H1 (cell line): Measurements from ENCODE around the gene AKAP4. TPM values are rescaled to one million over a fixed set of nuclear protein-coding genes. Genes with fewer than 3 reads are reported as not detected.

Source experiments
- CTCF ChIA-PET: fragments of 300-600 bp; sonication (Branson Sonifier 250); formaldehyde crosslinking; loops from one replicate; lab custom pipeline; 2021; ENCODE audit not compliant: partially characterized antibody; lab: Charles Lee
- POLR2A ChIA-PET: fragments of 300-600 bp; sonication (Branson Sonifier 250); formaldehyde crosslinking; loops from one replicate; lab custom pipeline; 2021; ENCODE audit warnings: inconsistent platforms; ENCODE audit not compliant: partially characterized antibody; lab: Charles Lee
- DNase-seq, 2 experiments: peaks; one replicate each; pipeline versions ENCODE4 v3.0.0 to v3.0.0-alpha.2; 2010 to 2022; ENCODE audit warnings: low spot score in 2 of 2, low read depth in 1 of 2, mixed read lengths in 1 of 2
- FAIRE-seq: peaks from 2 replicates; lab custom pipeline; 2011; peaks lifted over from hg19 to GRCh38; lab: Jason Lieb, UNC
- H2AFZ ChIP-seq: 2 replicates; pipeline ENCODE4 v1.8.1; 2012; ENCODE audit warnings: low read length, inconsistent platforms
- H2AK5ac ChIP-seq: 2 replicates; pipeline ENCODE4 v1.6.1; 2013; ENCODE audit warnings: low read depth, low read length
- H2BK120ac ChIP-seq: replicated peaks from 2 replicates; pipeline ENCODE3; 2013; ENCODE audit warnings: low read depth, low read length, inconsistent platforms
- H2BK12ac ChIP-seq: 2 replicates; pipeline ENCODE4 v1.6.1; 2013; ENCODE audit warnings: low read depth, low read length
- H2BK15ac ChIP-seq: 2 replicates; pipeline ENCODE4 v1.6.1; 2013; ENCODE audit warnings: low read length
- H2BK20ac ChIP-seq: 2 replicates; pipeline ENCODE4 v1.6.1; 2013; ENCODE audit warnings: low read length
- H2BK5ac ChIP-seq: 2 replicates; pipeline ENCODE4 v1.6.1; 2013; ENCODE audit warnings: low read depth, low read length
- H3K14ac ChIP-seq: 2 replicates; pipeline ENCODE4 v1.6.1; 2013; ENCODE audit warnings: inconsistent platforms; ENCODE audit not compliant: insufficient read length
- H3K18ac ChIP-seq: 2 replicates; pipeline ENCODE4 v1.6.1; 2013; ENCODE audit warnings: low read length; ENCODE audit errors: extremely low read depth
- H3K23ac ChIP-seq: 2 replicates; pipeline ENCODE4 v1.6.1; 2013; ENCODE audit warnings: inconsistent platforms; ENCODE audit not compliant: insufficient read length
- H3K23me2 ChIP-seq: 2 replicates; pipeline ENCODE4 v1.6.1; 2013; ENCODE audit warnings: low read depth, low read length
- H3K27ac ChIP-seq: 2 replicates; pipeline ENCODE4 v1.6.1; 2011; ENCODE audit warnings: low read depth, low read length, inconsistent platforms
- H3K27me3 ChIP-seq, 4 experiments: replicated peaks in 1 of 4; 1 replicate in 1 of 4; 2 replicates in 3 of 4; pipeline versions ENCODE4 v1.6.1 to v1.8.1; 2011 to 2013; ENCODE audit warnings: low read length in 3 of 4, mild to moderate bottlenecking in 3 of 4, inconsistent platforms in 2 of 4, mixed read lengths in 2 of 4, moderate library complexity in 1 of 4; ENCODE audit not compliant: control insufficient read depth in 3 of 4, insufficient read depth in 3 of 4; ENCODE audit errors: extremely low read depth in 1 of 4
- H3K36me3 ChIP-seq, 4 experiments: 2 replicates each; pipeline versions ENCODE4 v1.6.1 to v1.8.1; 2011 to 2013; ENCODE audit warnings: mild to moderate bottlenecking in 4 of 4, low read length in 3 of 4, moderate library complexity in 2 of 4, control low read depth in 1 of 4, inconsistent platforms in 1 of 4; ENCODE audit not compliant: insufficient read depth in 4 of 4, control insufficient read depth in 2 of 4
- H3K4ac ChIP-seq: replicated peaks from 2 replicates; pipeline ENCODE3; 2013; ENCODE audit warnings: low read length, low read depth, mixed read lengths, inconsistent platforms; ENCODE audit not compliant: insufficient read length
- H3K4me1 ChIP-seq, 4 experiments: replicated peaks in 1 of 4; 1 replicate in 1 of 4; 2 replicates in 3 of 4; pipeline versions ENCODE4 v1.6.1 to v1.8.1; 2011 to 2013; ENCODE audit warnings: low read length in 3 of 4, inconsistent platforms in 2 of 4, mixed read lengths in 1 of 4; ENCODE audit not compliant: insufficient read depth in 4 of 4, control insufficient read depth in 3 of 4
- H3K4me2 ChIP-seq, 2 experiments: 2 replicates each; pipeline versions ENCODE4 v1.6.1 to v1.8.1; 2011 to 2013; ENCODE audit warnings: low read depth in 2 of 2, low read length in 2 of 2, control low read depth in 1 of 2, inconsistent platforms in 1 of 2, mild to moderate bottlenecking in 1 of 2; ENCODE audit not compliant: insufficient read depth in 1 of 2
- H3K4me3 ChIP-seq, 4 experiments: fragments of 200-600, 300-600 bp in 1 of 4; sonication (generic), shearing (Covaris generic), sonication (Bioruptor Twin) in 1 of 4; 2 replicates each; pipeline versions ENCODE4 v1.5.1 to v1.8.1; 2011 to 2016; ENCODE audit warnings: low read length in 4 of 4, low read depth in 3 of 4, control low read depth in 2 of 4, inconsistent platforms in 2 of 4, mild to moderate bottlenecking in 2 of 4, mixed read lengths in 1 of 4, moderate library complexity in 1 of 4; ENCODE audit not compliant: insufficient read depth in 2 of 4; ENCODE audit errors: extremely low read depth in 1 of 4
- H3K56ac ChIP-seq: replicated peaks from 2 replicates; pipeline ENCODE3; 2013; ENCODE audit warnings: low read depth, mild to moderate bottlenecking, mixed read lengths, low read length, inconsistent platforms; ENCODE audit not compliant: insufficient read length
- H3K79me1 ChIP-seq: 2 replicates; pipeline ENCODE4 v1.6.1; 2013; ENCODE audit warnings: low read depth, low read length, control low read depth
- H3K79me2 ChIP-seq, 2 experiments: 2 replicates each; pipeline versions ENCODE4 v1.6.1 to v1.8.1; 2012 to 2013; ENCODE audit warnings: low read length in 2 of 2, mild to moderate bottlenecking in 2 of 2, inconsistent platforms in 1 of 2; ENCODE audit not compliant: insufficient read depth in 2 of 2, control insufficient read depth in 1 of 2
- H3K9ac ChIP-seq, 4 experiments: replicated peaks in 1 of 4; 1 replicate in 1 of 4; 2 replicates in 3 of 4; pipeline versions ENCODE4 v1.6.1 to v1.8.1; 2011 to 2013; ENCODE audit warnings: low read depth in 3 of 4, low read length in 3 of 4, control low read depth in 2 of 4, mild to moderate bottlenecking in 2 of 4, moderate library complexity in 2 of 4, inconsistent platforms in 1 of 4; ENCODE audit errors: extremely low read depth in 1 of 4
- H3K9me3 ChIP-seq, 2 experiments: 2 replicates each; pipeline versions ENCODE4 v1.6.1 to v1.8.1; 2012 to 2013; ENCODE audit warnings: mild to moderate bottlenecking in 2 of 2, moderate library complexity in 2 of 2, control low read depth in 1 of 2, inconsistent platforms in 1 of 2, low read depth in 1 of 2, low read length in 1 of 2, mixed read lengths in 1 of 2; ENCODE audit not compliant: insufficient read depth in 2 of 2
- H4K20me1 ChIP-seq, 2 experiments: replicated peaks in 1 of 2; 2 replicates each; pipeline versions ENCODE3 to v1.8.1; 2011 to 2013; ENCODE audit warnings: inconsistent platforms in 2 of 2, low read length in 2 of 2, mild to moderate bottlenecking in 1 of 2; ENCODE audit not compliant: insufficient read depth in 2 of 2, control insufficient read depth in 1 of 2
- H4K5ac ChIP-seq: 2 replicates; pipeline ENCODE4 v1.6.1; 2013; ENCODE audit warnings: low read length, low read depth, mixed read lengths, inconsistent platforms; ENCODE audit not compliant: insufficient read length
- H4K8ac ChIP-seq: 2 replicates; pipeline ENCODE4 v1.8.0; 2013; ENCODE audit warnings: mild to moderate bottlenecking, moderate library complexity, low read length, inconsistent platforms; ENCODE audit not compliant: insufficient read depth; ENCODE audit errors: extremely low read depth
- H4K91ac ChIP-seq: replicated peaks from 2 replicates; pipeline ENCODE3; 2013; ENCODE audit warnings: low read length, mixed read lengths, inconsistent platforms; ENCODE audit not compliant: insufficient read length
- BRCA1 ChIP-seq: IDR thresholded peaks from 2 replicates; pipeline ENCODE4 v1.6.1; 2012; ENCODE audit warnings: low read depth, low read length, improper control_type of control experiment
- CBX5 ChIP-seq: fragments of 300-800, 300-1000 bp; sonication (generic); IDR thresholded peaks from 2 replicates; pipeline ENCODE4 v1.7.1; 2016; ENCODE audit warnings: antibody characterized with exemption, low read length, low read depth
- CBX8 ChIP-seq: fragments of 300-800, 300-1000 bp; sonication (generic); IDR thresholded peaks from 2 replicates; pipeline ENCODE4 v1.7.1; 2016; ENCODE audit warnings: low read depth, low read length, borderline replicate concordance
- CEBPB ChIP-seq: IDR thresholded peaks from 2 replicates; pipeline ENCODE4 v1.6.1; 2012; ENCODE audit warnings: low read depth, low read length
- CTCF ChIP-seq, 3 experiments: IDR thresholded peaks; 1 replicate in 2 of 3; 2 replicates in 1 of 3; pipeline versions ENCODE4 v1.5.1 to v1.6.1; 2011; ENCODE audit warnings: low read length in 3 of 3, mild to moderate bottlenecking in 3 of 3, inconsistent platforms in 2 of 3, low read depth in 1 of 3, moderate library complexity in 1 of 3; ENCODE audit not compliant: insufficient read depth in 1 of 3; ENCODE audit errors: control extremely low read depth in 1 of 3
- HDAC2 ChIP-seq, 2 experiments: fragments of 300-600 bp in 1 of 2; sonication (generic) in 1 of 2; IDR thresholded peaks; 2 replicates each; pipeline ENCODE4 v1.6.1; 2011 to 2012; ENCODE audit warnings: low read depth in 2 of 2, low read length in 2 of 2, mild to moderate bottlenecking in 2 of 2, moderate library complexity in 2 of 2, borderline replicate concordance in 1 of 2, inconsistent platforms in 1 of 2
- KDM4A ChIP-seq: IDR thresholded peaks from one replicate; pipeline ENCODE4 v1.7.1; 2012; ENCODE audit warnings: low read depth, mild to moderate bottlenecking, moderate library complexity, low read length, inconsistent platforms; ENCODE audit not compliant: severe bottlenecking
- NRF1 ChIP-seq: IDR thresholded peaks from 2 replicates; pipeline ENCODE4 v1.6.1; 2011; ENCODE audit warnings: mild to moderate bottlenecking, low read depth, low read length, improper control_type of control experiment
- RFX5 ChIP-seq: IDR thresholded peaks from 2 replicates; pipeline ENCODE4 v1.6.1; 2011; ENCODE audit warnings: low read depth, low read length, improper control_type of control experiment, borderline replicate concordance
- SAP30 ChIP-seq: fragments of 300-600 bp; sonication (generic); IDR thresholded peaks from 2 replicates; pipeline ENCODE4 v1.7.1; 2012; ENCODE audit warnings: low read length, moderate library complexity, mild to moderate bottlenecking, inconsistent platforms; ENCODE audit not compliant: insufficient read depth, insufficient replicate concordance
- TEAD4 ChIP-seq: IDR thresholded peaks from 2 replicates; pipeline ENCODE4 v1.6.1; 2012; ENCODE audit warnings: low read depth, low read length, inconsistent platforms, mixed read lengths
- WGBS, 2 experiments: shearing (Covaris generic) in 1 of 2; methylation state at CpG; one replicate each; pipeline versions ENCODE4 v1.1.6 to v1.1.7; 2013 to 2015; ENCODE audit warnings: low lambda C conversion rate in 2 of 2, mixed read lengths in 2 of 2, inconsistent platforms in 1 of 2, low coverage in 1 of 2, missing lambda C conversion rate in 1 of 2; ENCODE audit not compliant: insufficient replicate concordance in 2 of 2, insufficient coverage in 1 of 2, insufficient read length in 1 of 2; ENCODE audit errors: extremely low coverage in 1 of 2, missing lambda C conversion rate in 1 of 2; 5-methylcytosine and 5-hydroxymethylcytosine counted together
- polyA plus RNA-seq, 7 experiments: library from polyadenylated mRNA; depleted of rRNA in 3 of 7; stranded (reverse) in 5 of 7; unstranded in 2 of 7; fragments of >200 nt in 5 of 7; fragments of 200-250 nt in 2 of 7; gene quantifications; 1 replicate in 5 of 7; 2 replicates in 1 of 7; 4 replicates in 1 of 7; pipeline versions ENCODE4 v1.2.1 to v1.2.3, GENCODE V29; 2011 to 2013; ENCODE audit warnings: missing spikeins in 2 of 7, mixed read lengths in 2 of 7
- total RNA-seq: library from RNA; stranded (reverse); fragmentation: NEBNext Ultra II Directional; extraction: Animal tissue kit (Norgen Biotek cat#: 25700); gene quantifications from 2 replicates; pipeline ENCODE4 v1.2.1, GENCODE V29; 2021

The AKAP4 gene
- total and polyA plus RNA-seq, 2 of the 8 experiments (the other 6 are each of a cell fraction or from before 2014, with no cell fraction given), result not detected

GRCh38 chrX:50157545-50158135 lies 43.2 kb downstream of the AKAP4 start:
- Histone ChIP-seq H2AK5ac (no peak overlapping the region), H2BK20ac (no peak overlapping the region), H3K9me3 (no peaks in the 10 kb centered on the region), H4K8ac (no peak overlapping the region), H2BK5ac (no peak overlapping the region), H3K14ac (no peak overlapping the region), H3K27ac (no peak overlapping the region), H3K23me2 (no peaks in the 10 kb centered on the region), H4K91ac (no peak overlapping the region), H3K56ac (no peak overlapping the region), H3K27me3 (no peaks in the 10 kb centered on the region), H3K4me3 (no peak overlapping the region), H3K79me1 (no peaks in the 10 kb centered on the region), H2BK15ac (no peak overlapping the region), H3K9ac (no peak overlapping the region), H2BK120ac (no peak overlapping the region), H4K20me1 (no peaks in the 10 kb centered on the region), H3K4me2 (no peak overlapping the region), H3K4me1 (no peaks in the 10 kb centered on the region), H3K23ac (no peak overlapping the region), H4K5ac (no peak overlapping the region), H3K79me2 (no peaks in the 10 kb centered on the region), H2BK12ac (no peak overlapping the region), H3K18ac (no peak overlapping the region), H3K4ac (no peak overlapping the region), H3K36me3 (no peaks in the 10 kb centered on the region), H2AFZ (no peak overlapping the region)
- FAIRE-seq (no peak), DNase-seq (no peak)
- ChIA-PET CTCF (interaction anchor here (0.8 to 1.2 kb wide), 2 partner anchors 57 to 498 kb away, joined by 3 read pairs; no protein-coding TSS in a partner anchor), POLR2A (no interaction called here)
- 86% methylated on average over 3 of the region's 4 CpGs; no CpG with 5 or more reads in 1 of the 2 experiments for WGBS, 2 experiments
- no peak for TF ChIP-seq KDM4A
- TF ChIP-seq CTCF (IDR thresholded peaks at IDR 0.05; ENCODE audit: control extremely low read depth in 1 of 3, insufficient read depth in 1 of 3, low read depth in 1 of 3, low read length in 3 of 3), result no peak
- TF ChIP-seq CBX8, result no peak
- no peak for TF ChIP-seq SAP30
- TF ChIP-seq HDAC2 (IDR thresholded peaks at IDR 0.05; ENCODE audit: borderline replicate concordance in 1 of 2, low read depth in 2 of 2, low read length in 2 of 2), result no peak
- no peak for TF ChIP-seq BRCA1
- TF ChIP-seq NRF1, result no peak
- no peak for TF ChIP-seq CBX5
- TF ChIP-seq CEBPB, result no peak
- TF ChIP-seq RFX5, result no peak
- TF ChIP-seq TEAD4, result no peak
